Posterior vena cava (tissue), 2 donors: ENCODE measurements around the gene PRXL2B. TPM values are rescaled to one million over a fixed set of nuclear protein-coding genes. Genes with fewer than 3 reads are reported as not detected.
A peak's percentile ranks its signal among the peaks of the same experiment; 100 is the strongest.

ENCODE experiments used
- DNase-seq: peaks from one replicate; pipeline ENCODE4 v3.0.0-alpha.2; 2020; ENCODE audit warnings: low spot score
- intact Hi-C, 2 donors: fragments of 100-400 bp; cut with DNase I; formaldehyde crosslinking; loops; one replicate each; pipeline versions ENCODE4 v1.14.1 to v1.14.2; 2022 to 2023
- total RNA-seq, 2 donors: library from RNA; stranded (reverse); fragmentation: NEBNext Ultra II Directional; extraction: Animal tissue kit (Norgen Biotek cat#: 25700); gene quantifications; one replicate each; pipeline ENCODE4 v1.2.1, GENCODE V29; 2021
- donor health status: DM: yes; HTN: yes; CAD: no.
- donor health status: DM: yes; HTN: yes; CAD: no.

Gene PRXL2B
- total RNA-seq, 2 donors from 2014 or later: 11.4 to 12.2 TPM

GRCh38 chr1:2594001-2594640, 7.5 kb downstream of the PRXL2B start:
- peak; percentile 81 for DNase-seq
- intact Hi-C loops: no loop called here

- DNase-seq: peak; percentile 76
These were observed 8.1 kb downstream of the PRXL2B start for GRCh38 chr1:2594641-2595131.

GRCh38 chr1:2595261-2595811, 8.8 kb downstream of the PRXL2B start:
- intact Hi-C loops: no loop called here
- peak; percentile 66 for DNase-seq

More at GRCh38 chr1:2594641-2595131, 8.1 kb downstream of the PRXL2B start:
- intact Hi-C loops: no loop called here

GRCh38 chr1:2595812-2596529, 9.4 kb downstream of the PRXL2B start:
- intact Hi-C loops: no loop called here

GRCh38 chr1:2596530-2597333, 10.2 kb downstream of the PRXL2B start:
- intact Hi-C loops: no loop called here
- peak; percentile 66 for DNase-seq

More at GRCh38 chr1:2595812-2596529, 9.4 kb downstream of the PRXL2B start:
- peak; percentile 77 for DNase-seq

- DNase-seq: no peak
- intact Hi-C loops: no loop called here
These were observed 11.1 kb downstream of the PRXL2B start for GRCh38 chr1:2597441-2598328.

- DNase-seq: no peak
- intact Hi-C loops: no loop called here
These were observed 11.9 kb downstream of the PRXL2B start for GRCh38 chr1:2598329-2598931.

- DNase-seq: no peak
- intact Hi-C loops: no loop called here
These were observed 15.2 kb downstream of the PRXL2B start for GRCh38 chr1:2601721-2602303.

- intact Hi-C loops: no loop called here
- no peak for DNase-seq
These were observed 15.8 kb downstream of the PRXL2B start for GRCh38 chr1:2602311-2602835.

GRCh38 chr1:2602866-2603520, 16.4 kb downstream of the PRXL2B start:
- peak; percentile 75 for DNase-seq
- intact Hi-C loops: no loop called here

GRCh38 chr1:2603521-2604155, 17.1 kb downstream of the PRXL2B start:
- intact Hi-C loops: no loop called here
- peak; percentile 71 for DNase-seq

- intact Hi-C loops: no loop called here
- no peak for DNase-seq
These were observed 17.7 kb downstream of the PRXL2B start for GRCh38 chr1:2604156-2604843.

- no peak for DNase-seq
- intact Hi-C loops: no loop called here
These were observed 18.4 kb downstream of the PRXL2B start for GRCh38 chr1:2604844-2605508.

- intact Hi-C loops: no loop called here
- peak; percentile 77 for DNase-seq
These were observed 19.2 kb downstream of the PRXL2B start for GRCh38 chr1:2605509-2606395.
